Endothelial cell of umbilical vein (primary cell): Measurements from ENCODE around the gene CD86. TPM values are rescaled to one million over a fixed set of nuclear protein-coding genes. Genes with fewer than 3 reads are reported as not detected.

Experiments used
- BruUV-seq: library from RNA; stranded (reverse); fragments of 400-500 nt; replicated peaks from 2 replicates; lab custom pipeline; 2021; lab: Mats Ljungman, UMichigan
- CTCF ChIA-PET: fragments of 300-600, 350-600 bp; sonication (Branson Sonifier 250); formaldehyde crosslinking; loops from one replicate; lab custom pipeline; 2021; ENCODE audit warnings: antibody characterized with exemption, inconsistent platforms; lab: Charles Lee
- POLR2A ChIA-PET: fragments of 300-600, 350-600 bp; sonication (Branson Sonifier 250); formaldehyde crosslinking; loops from one replicate; lab custom pipeline; 2021; ENCODE audit warnings: antibody characterized with exemption, inconsistent platforms; lab: Charles Lee
- DNase-seq: peaks from one replicate; pipeline ENCODE4 v3.0.0-alpha.2; 2011; ENCODE audit warnings: low read depth, low spot score
- FAIRE-seq: peaks from 2 replicates; lab custom pipeline; 2011; peaks lifted over from hg19 to GRCh38; lab: Jason Lieb, UNC
- H2AFZ ChIP-seq: 2 replicates; pipeline ENCODE4 v1.6.0; 2012; ENCODE audit warnings: low read depth, low read length, control low read depth, inconsistent platforms
- H3K27ac ChIP-seq: 2 replicates; pipeline ENCODE4 v1.5.1; 2011; ENCODE audit warnings: low read depth, mild to moderate bottlenecking, control low read depth, low read length, moderate library complexity; ENCODE audit not compliant: insufficient read depth
- H3K27me3 ChIP-seq, 2 experiments: 2 replicates each; pipeline versions ENCODE4 v1.6.0 to v1.6.1; 2011; ENCODE audit warnings: low read length in 2 of 2, mixed read lengths in 1 of 2; ENCODE audit not compliant: control insufficient read depth in 2 of 2, insufficient read depth in 2 of 2
- H3K36me3 ChIP-seq, 2 experiments: 2 replicates in 1 of 2; 3 replicates in 1 of 2; pipeline ENCODE4 v1.5.1; 2011; ENCODE audit warnings: low read length in 2 of 2, mild to moderate bottlenecking in 1 of 2, moderate library complexity in 1 of 2; ENCODE audit not compliant: control insufficient read depth in 2 of 2, insufficient read depth in 2 of 2; ENCODE audit errors: extremely low read depth in 1 of 2
- H3K4me1 ChIP-seq: 3 replicates; pipeline ENCODE4 v1.5.1; 2011; ENCODE audit warnings: mild to moderate bottlenecking, low read length; ENCODE audit not compliant: control insufficient read depth, insufficient read depth; ENCODE audit errors: extremely low read depth
- H3K4me2 ChIP-seq: 2 replicates; pipeline ENCODE4 v1.6.1; 2011; ENCODE audit warnings: low read length, control low read depth, mixed read lengths; ENCODE audit not compliant: insufficient read depth
- H3K4me3 ChIP-seq, 3 experiments: fragments of 200-600 bp in 1 of 3; sonication (generic), shearing (Covaris generic) in 1 of 3; replicated peaks in 1 of 3; 2 replicates each; pipeline ENCODE4 v1.5.1; 2011 to 2016; ENCODE audit warnings: control low read depth in 3 of 3, low read length in 3 of 3, mild to moderate bottlenecking in 2 of 3, inconsistent platforms in 1 of 3, low read depth in 1 of 3, moderate library complexity in 1 of 3; ENCODE audit not compliant: insufficient read depth in 1 of 3
- H3K79me2 ChIP-seq: 2 replicates; pipeline ENCODE4 v1.6.0; 2012; ENCODE audit warnings: low read length, inconsistent platforms; ENCODE audit not compliant: control insufficient read depth, insufficient read depth
- H3K9ac ChIP-seq: replicated peaks from 2 replicates; pipeline ENCODE3; 2011; ENCODE audit warnings: low read length, control low read depth; ENCODE audit not compliant: insufficient read depth; ENCODE audit errors: extremely low read depth
- H3K9me1 ChIP-seq: replicated peaks from 3 replicates; pipeline ENCODE4 v1.6.0; 2011; ENCODE audit warnings: mild to moderate bottlenecking, low read length; ENCODE audit not compliant: control insufficient read depth, insufficient read depth; ENCODE audit errors: extremely low read depth
- H3K9me3 ChIP-seq: replicated peaks from 2 replicates; pipeline ENCODE4 v1.5.1; 2012; ENCODE audit warnings: low read length, inconsistent platforms; ENCODE audit not compliant: control insufficient read depth, insufficient read depth
- H4K20me1 ChIP-seq: replicated peaks from 2 replicates; pipeline ENCODE3; 2011; ENCODE audit warnings: mild to moderate bottlenecking, low read length; ENCODE audit not compliant: control insufficient read depth, insufficient read depth; ENCODE audit errors: extremely low read depth
- CTCF ChIP-seq, 2 donors: IDR thresholded peaks; 1 replicate in 1 of 2; 2 replicates in 1 of 2; pipeline ENCODE4 v1.5.1; 2011; ENCODE audit warnings: low read length in 2 of 2, mild to moderate bottlenecking in 2 of 2, moderate library complexity in 2 of 2, control low read depth in 1 of 2, inconsistent platforms in 1 of 2, low read depth in 1 of 2; ENCODE audit not compliant: insufficient read depth in 1 of 2; ENCODE audit errors: extremely low read depth in 1 of 2
- EZH2 ChIP-seq: IDR thresholded peaks from 2 replicates; pipeline ENCODE4 v1.6.1; 2012; ENCODE audit warnings: borderline replicate concordance, low read depth, mild to moderate bottlenecking, moderate library complexity, low read length, inconsistent platforms; ENCODE audit not compliant: severe bottlenecking
- FOS ChIP-seq: IDR thresholded peaks from 2 replicates; pipeline ENCODE4 v1.6.1; 2011; ENCODE audit warnings: mild to moderate bottlenecking, low read length, moderate library complexity, borderline replicate concordance; ENCODE audit not compliant: insufficient read depth
- GATA2 ChIP-seq: IDR thresholded peaks from 2 replicates; pipeline ENCODE4 v1.7.0; 2011; ENCODE audit warnings: low read depth, mild to moderate bottlenecking, moderate library complexity, mixed read lengths, low read length; ENCODE audit not compliant: insufficient read length, insufficient read depth
- JUN ChIP-seq: IDR thresholded peaks from 2 replicates; pipeline ENCODE4 v1.6.1; 2011; ENCODE audit warnings: borderline replicate concordance, low read depth; ENCODE audit not compliant: insufficient read length, insufficient read depth
- MAX ChIP-seq: IDR thresholded peaks from 2 replicates; pipeline ENCODE4 v1.6.1; 2011; ENCODE audit not compliant: insufficient read depth, insufficient read length
- MYC ChIP-seq: IDR thresholded peaks from one replicate; pipeline ENCODE4 v1.6.1; 2011; ENCODE audit warnings: mild to moderate bottlenecking, low read depth, low read length
- POLR2A ChIP-seq: IDR thresholded peaks from 2 replicates; pipeline ENCODE4 v1.6.1; 2012; ENCODE audit warnings: low read depth, mild to moderate bottlenecking, control low read depth, low read length
- POLR2AphosphoS5 ChIP-seq: IDR thresholded peaks from 2 replicates; pipeline ENCODE4 v1.6.1; 2012; ENCODE audit warnings: low read depth, mild to moderate bottlenecking, control low read depth, low read length, moderate library complexity; ENCODE audit not compliant: insufficient read depth
- dilution Hi-C: fragments of 300-500 bp; cut with MboI; formaldehyde crosslinking; loops from one replicate; pipeline ENCODE4 v1.15.0; 2019; ENCODE audit warnings: low sequenced_read_pairs; ENCODE audit not compliant: extremely low pct_ligation_motif_present
- intact Hi-C: fragments of 100-400 bp; cut with micrococcal nuclease; formaldehyde crosslinking; loops from one replicate; pipeline ENCODE4 v1.10.0; 2022
- polyA plus RNA-seq, 4 experiments: library from polyadenylated mRNA; depleted of rRNA in 3 of 4; stranded (reverse) in 3 of 4; unstranded in 1 of 4; fragments of >200 nt; gene quantifications; 2 replicates each; pipeline versions ENCODE4 v1.2.1 to v1.2.3, GENCODE V29; 2011 to 2012; ENCODE audit warnings: missing spikeins in 1 of 4
- total RNA-seq: library from RNA; stranded (reverse); gene quantifications from 2 replicates; pipeline ENCODE4 v1.2.3, GENCODE V29; 2021

Gene CD86
- total and polyA plus RNA-seq, 2 donors (not counting 3 experiments of a cell fraction or from before 2014, with no cell fraction given) = not detected

- dilution Hi-C loops = no loop called here
- DNase-seq (no peak), FAIRE-seq (no peak)
- H3K36me3 ChIP-seq = no peaks in the 10 kb centered on the region
- no peaks in the 10 kb centered on the region for H3K9me3 ChIP-seq
- no peak overlapping the region for H2AFZ ChIP-seq
- no peak overlapping the region for H3K4me2 ChIP-seq
- no TSS peak for BruUV-seq
- ChIA-PET POLR2A (no interaction called here), CTCF (no interaction called here)
- TF ChIP-seq FOS = no peak
- TF ChIP-seq MYC = no peak
- no peak for TF ChIP-seq MAX
- TF ChIP-seq POLR2AphosphoS5 = no peak
- TF ChIP-seq CTCF (IDR thresholded peaks at IDR 0.05; ENCODE audit: extremely low read depth in 1 of 2, insufficient read depth in 1 of 2, low read depth in 1 of 2, low read length in 2 of 2) = no peak
- TF ChIP-seq GATA2 = no peak
- no peak for TF ChIP-seq EZH2
- TF ChIP-seq POLR2A = no peak
- TF ChIP-seq JUN = no peak
- no peaks in the 10 kb centered on the region for H4K20me1 ChIP-seq
- peaks cover 0 to 13% of the 10 kb centered on the region in 2 experiments for H3K27me3 ChIP-seq
- intact Hi-C loops = no loop called here
- H3K9me1 ChIP-seq = no peaks in the 10 kb centered on the region
- no peak overlapping the region for H3K4me3 ChIP-seq
- H3K4me1 ChIP-seq = peaks cover 5% of the 10 kb centered on the region
- no peak overlapping the region for H3K9ac ChIP-seq
- no peak overlapping the region for H3K27ac ChIP-seq
- H3K79me2 ChIP-seq = no peaks in the 10 kb centered on the region
These were observed 24.5 kb downstream of the CD86 start for GRCh38 chr3:122079524-122080206.
